Retinal pigment epithelial cell (primary cell): Measurements from ENCODE around the gene ZNF587.
A peak's percentile ranks its signal among the peaks of the same experiment; 100 is the strongest.
"Not testable (repeated sequence)": the region's sequence is repeated elsewhere in the genome, so short reads cannot be mapped to it uniquely, and the experiment has no call there.

Experiments used
- DNase-seq: peaks from one replicate; pipeline ENCODE4 v3.0.0-alpha.2; 2010; ENCODE audit warnings: low read depth
- H3K4me3 ChIP-seq: 2 replicates; pipeline ENCODE4 v1.5.1; 2011; ENCODE audit warnings: mild to moderate bottlenecking, low read length, control low read depth, moderate library complexity
- TF ChIP-seq, protein P1 (sequence below): conservative IDR thresholded peaks from 2 replicates; pipeline ENCODE4 v1.5.1; 2011; ENCODE audit warnings: low read depth, low read length, control low read depth, inconsistent platforms

The ZNF587 gene

GRCh38 chr19:57812226-57812625, 37.4 kb upstream of the ZNF587 start:
- TF ChIP-seq, protein P1, sequence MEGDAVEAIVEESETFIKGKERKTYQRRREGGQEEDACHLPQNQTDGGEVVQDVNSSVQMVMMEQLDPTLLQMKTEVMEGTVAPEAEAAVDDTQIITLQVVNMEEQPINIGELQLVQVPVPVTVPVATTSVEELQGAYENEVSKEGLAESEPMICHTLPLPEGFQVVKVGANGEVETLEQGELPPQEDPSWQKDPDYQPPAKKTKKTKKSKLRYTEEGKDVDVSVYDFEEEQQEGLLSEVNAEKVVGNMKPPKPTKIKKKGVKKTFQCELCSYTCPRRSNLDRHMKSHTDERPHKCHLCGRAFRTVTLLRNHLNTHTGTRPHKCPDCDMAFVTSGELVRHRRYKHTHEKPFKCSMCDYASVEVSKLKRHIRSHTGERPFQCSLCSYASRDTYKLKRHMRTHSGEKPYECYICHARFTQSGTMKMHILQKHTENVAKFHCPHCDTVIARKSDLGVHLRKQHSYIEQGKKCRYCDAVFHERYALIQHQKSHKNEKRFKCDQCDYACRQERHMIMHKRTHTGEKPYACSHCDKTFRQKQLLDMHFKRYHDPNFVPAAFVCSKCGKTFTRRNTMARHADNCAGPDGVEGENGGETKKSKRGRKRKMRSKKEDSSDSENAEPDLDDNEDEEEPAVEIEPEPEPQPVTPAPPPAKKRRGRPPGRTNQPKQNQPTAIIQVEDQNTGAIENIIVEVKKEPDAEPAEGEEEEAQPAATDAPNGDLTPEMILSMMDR, result no peak
- DNase-seq, result no peak
- no peak overlapping the region for H3K4me3 ChIP-seq

- not testable (repeated sequence) for H3K4me3 ChIP-seq, DNase-seq
These were observed 36.5 kb upstream of the ZNF587 start for GRCh38 chr19:57812975-57813820.

DNA sequence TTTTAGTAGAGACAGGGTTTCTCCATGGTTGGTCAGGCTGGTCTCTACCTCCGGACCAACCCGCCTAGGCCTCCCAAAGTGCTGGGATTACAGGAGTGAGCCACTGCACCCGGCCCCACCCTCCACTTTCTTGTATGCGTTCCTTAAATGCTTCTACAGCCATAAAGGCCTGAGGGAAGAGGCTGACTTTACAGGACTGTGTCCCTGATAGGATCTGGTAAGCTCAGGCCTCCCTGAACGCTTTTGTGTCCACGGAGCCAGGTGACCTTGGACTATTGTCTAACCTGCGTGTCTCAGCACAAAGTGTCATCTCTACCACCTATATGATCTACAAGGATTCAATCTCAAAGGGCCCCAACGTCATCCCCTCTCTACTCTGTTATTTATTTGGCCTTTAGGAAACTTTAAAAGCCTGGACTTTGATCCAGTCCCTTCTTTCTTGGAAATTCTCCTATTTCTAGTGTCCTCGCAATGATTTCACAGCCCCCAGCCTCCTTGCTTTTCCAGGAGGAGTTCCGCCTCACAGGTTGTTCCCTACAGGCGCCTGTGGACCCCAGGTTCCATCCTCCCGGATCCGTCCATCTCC, 35.6 kb upstream of the ZNF587 start:
- no peak for DNase-seq
- H3K4me3 ChIP-seq, result peak overlapping the region; percentile 92
- TF ChIP-seq, protein P1, result no peak

DNA sequence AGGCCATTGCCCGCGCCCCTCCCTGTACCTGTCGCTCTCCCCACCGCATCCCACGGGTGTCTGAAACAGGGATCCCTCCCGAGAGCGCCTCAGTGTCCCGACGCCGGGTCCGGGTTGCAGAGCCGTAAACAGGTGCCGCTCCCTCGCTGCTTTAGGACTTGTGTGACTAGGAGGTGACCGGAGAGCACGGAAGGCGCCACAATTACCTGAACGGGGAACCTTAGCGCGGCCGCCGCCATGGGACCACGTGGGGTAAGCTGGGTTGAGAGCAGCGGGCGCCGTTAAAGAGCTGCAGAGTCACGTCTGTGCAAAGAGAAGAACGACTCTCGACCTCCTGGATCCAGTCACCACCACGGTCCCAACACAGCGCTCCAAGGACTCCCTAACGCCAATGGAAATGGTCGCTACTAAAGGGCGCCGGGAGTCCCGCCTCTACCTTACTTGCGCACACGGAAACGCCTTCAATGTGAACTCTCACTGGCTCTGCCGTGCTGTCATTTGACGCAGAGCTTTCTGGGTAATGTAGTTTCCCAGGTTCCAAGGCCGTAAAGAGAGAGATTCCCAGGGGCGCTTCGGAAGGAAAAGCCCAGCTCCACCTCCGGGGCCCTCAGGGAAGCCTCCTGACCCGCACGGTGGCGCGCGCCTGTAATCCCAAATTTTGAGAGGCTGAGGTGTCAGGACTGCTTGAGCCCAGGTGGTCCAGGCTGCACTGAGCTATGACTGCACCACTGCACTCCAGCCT, 35.0 kb upstream of the ZNF587 start, which contains the start of gene ZNF552:
ZNF552 (minus strand) TSS at position 409 of the 742 bp plus-strand sequence; CDS start at position 239, 170 bp downstream.
- TF ChIP-seq, protein P1, result no peak
- peak; percentile 80 for DNase-seq
- peak within 1 kb of the TSS; percentile 92 for H3K4me3 ChIP-seq

DNA sequence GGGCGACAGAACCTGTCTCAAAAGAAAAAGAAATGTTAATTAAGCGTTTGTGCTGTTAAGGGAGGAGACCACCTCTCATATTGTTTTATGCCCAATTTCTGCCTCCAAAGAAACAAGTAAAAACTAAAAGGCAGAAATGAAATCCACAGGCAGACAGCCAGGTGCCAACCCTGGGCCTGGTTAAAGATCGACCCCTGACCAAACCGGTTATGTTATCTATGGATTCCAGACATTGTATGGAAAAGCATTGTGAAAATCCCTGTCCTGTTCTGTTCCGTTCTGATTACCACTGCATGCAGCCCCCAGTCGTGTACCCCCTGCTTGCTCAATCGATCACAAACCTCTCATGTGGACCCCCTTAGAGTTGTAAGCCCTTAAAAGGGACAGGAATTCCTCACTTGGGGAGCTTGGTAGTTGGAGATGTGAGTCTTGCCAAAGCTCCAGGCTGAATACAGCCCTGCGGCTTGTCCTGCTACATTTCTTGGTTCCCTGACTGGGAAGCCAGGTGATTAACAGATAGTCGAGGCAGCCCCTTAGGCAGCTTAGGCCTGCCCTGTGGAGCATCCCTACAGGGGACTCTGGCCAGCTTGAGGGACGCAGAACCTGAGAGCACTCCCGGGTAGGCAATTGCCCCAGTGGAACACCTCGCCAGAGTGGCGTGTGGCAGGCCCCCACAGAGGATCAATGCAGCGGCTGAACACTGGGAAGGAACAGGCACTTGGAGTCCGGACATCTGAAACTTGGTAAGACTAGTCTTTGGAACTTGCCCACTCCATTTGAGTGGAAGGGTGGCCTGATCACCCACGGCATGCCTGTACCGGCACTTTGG, 34.2 kb upstream of the ZNF587 start:
- DNase-seq, result no peak
- TF ChIP-seq, protein P1, result no peak
- H3K4me3 ChIP-seq, result peak overlapping the region; percentile 92

DNA sequence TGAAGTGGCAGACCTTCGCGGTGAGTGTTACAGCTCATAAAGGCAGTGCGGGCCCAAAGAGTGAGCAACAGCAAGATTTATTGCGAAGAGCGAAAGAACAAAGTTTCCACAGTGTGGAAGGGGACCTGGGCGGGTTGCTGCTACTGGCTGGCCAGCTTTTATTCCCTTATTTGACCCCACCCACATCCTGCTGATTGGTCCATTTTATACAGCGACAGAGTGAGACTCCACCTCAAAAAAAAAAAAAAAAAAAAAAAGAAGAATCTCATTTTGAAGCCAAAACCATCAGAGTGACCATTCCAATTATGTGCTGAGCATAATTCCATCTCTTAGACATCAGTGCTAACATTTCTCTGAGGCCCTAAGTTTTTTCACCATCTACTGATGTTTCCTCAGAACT, 33.0 kb upstream of the ZNF587 start:
- H3K4me3 ChIP-seq, result no peak overlapping the region
- DNase-seq, result no peak
- TF ChIP-seq, protein P1, result no peak

GRCh38 chr19:57817976-57818375, 31.7 kb upstream of the ZNF587 start:
- H3K4me3 ChIP-seq, result no peak overlapping the region
- TF ChIP-seq, protein P1, result no peak
- DNase-seq, result no peak
